HG03135 (cell line): ENCODE results near the gene ARGFX.
"Not testable (repeated sequence)": the region's sequence is repeated elsewhere in the genome, so short reads cannot be mapped to it uniquely, and the experiment has no call there.

Experiments
- ATAC-seq: cut with Tn5 transposase; IDR thresholded peaks from one replicate; pipeline ENCODE4 v1.9.1; 2021; ENCODE audit warnings: mild to moderate bottlenecking, moderate library complexity; ENCODE audit not compliant: unreplicated experiment

ARGFX gene

GRCh38 chr3:121567649-121568048 is at the start of gene ARGFX:
TSS of gene ARGFX (plus strand) at chr3:121567949. CDS start at chr3:121570714, 2,765 bp downstream.
- no peak for ATAC-seq

GRCh38 chr3:121517953-121518655 is 49.6 kb upstream of the ARGFX start:
- no peak for ATAC-seq

GRCh38 chr3:121520510-121520909 is 47.2 kb upstream of the ARGFX start:
- no peak for ATAC-seq

- ATAC-seq: no peak
These were observed 38.4 kb upstream of the ARGFX start for GRCh38 chr3:121529308-121529707.

- ATAC-seq: no peak
These were observed 36.5 kb upstream of the ARGFX start for GRCh38 chr3:121531269-121531668.

- ATAC-seq: no peak
These were observed 24.8 kb upstream of the ARGFX start for GRCh38 chr3:121542924-121543323.

- peak; percentile 3 for ATAC-seq
These were observed 22.6 kb upstream of the ARGFX start for GRCh38 chr3:121545049-121545573.

- ATAC-seq: peak; percentile 73
These were observed 21.9 kb upstream of the ARGFX start, which contains the start of gene POLQ for GRCh38 chr3:121545574-121546455. TSS of gene POLQ (minus strand) at chr3:121545988. CDS start at chr3:121545877, 111 bp downstream.

- no peak for ATAC-seq
These were observed 15.4 kb upstream of the ARGFX start for GRCh38 chr3:121552379-121552778.

GRCh38 chr3:121552797-121553196 is 15.0 kb upstream of the ARGFX start:
- no peak for ATAC-seq

GRCh38 chr3:121557426-121557934 is 10.3 kb upstream of the ARGFX start:
- no peak for ATAC-seq

- no peak for ATAC-seq
These were observed 5.6 kb upstream of the ARGFX start for GRCh38 chr3:121562148-121562547.

GRCh38 chr3:121566773-121567172 is 976 bp upstream of the ARGFX start:
- ATAC-seq: no peak

- no peak for ATAC-seq
These were observed 6.7 kb downstream of the ARGFX start for GRCh38 chr3:121574449-121574848.

GRCh38 chr3:121581691-121582090 is 13.9 kb downstream of the ARGFX start:
- ATAC-seq: no peak

GRCh38 chr3:121584418-121584817 is 16.7 kb downstream of the ARGFX start:
- no peak for ATAC-seq

GRCh38 chr3:121592856-121593702 is 25.3 kb downstream of the ARGFX start, which contains the start of gene FBXO40:
TSS of gene FBXO40 (plus strand) at chr3:121593379. CDS start at chr3:121620576, 27,197 bp downstream.
- ATAC-seq: no peak

- not testable (repeated sequence) for ATAC-seq
These were observed 26.1 kb downstream of the ARGFX start for GRCh38 chr3:121593806-121594205.

GRCh38 chr3:121594850-121595249 is 27.1 kb downstream of the ARGFX start:
- ATAC-seq: no peak

- no peak for ATAC-seq
These were observed 28.1 kb downstream of the ARGFX start for GRCh38 chr3:121595765-121596406.
